ENCODE results near the gene PRPF6.

DNA sequence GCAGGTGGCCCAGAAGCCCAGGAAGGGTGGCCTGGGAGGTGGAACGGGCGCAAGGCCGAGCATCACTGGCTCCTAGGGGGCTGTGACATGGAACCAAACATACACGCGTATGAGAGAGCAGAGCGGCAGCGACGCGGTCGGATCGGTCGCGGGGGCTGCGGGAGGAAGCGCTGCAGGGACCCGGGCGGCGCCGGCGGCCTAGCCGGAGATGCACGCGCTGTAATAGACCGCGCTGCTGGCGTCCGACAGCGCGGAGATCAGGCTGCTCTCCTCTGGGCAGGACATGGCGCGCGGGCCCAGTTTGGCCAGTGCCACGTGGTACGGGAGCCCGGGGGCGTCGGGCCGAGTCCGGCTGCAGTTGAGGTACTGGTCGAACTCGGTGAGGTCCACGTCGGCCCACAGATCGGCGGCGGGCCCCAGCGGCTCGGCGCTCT lies 67.1 kb downstream of the PRPF6 start:
- TF ChIP-seq, protein P1, sequence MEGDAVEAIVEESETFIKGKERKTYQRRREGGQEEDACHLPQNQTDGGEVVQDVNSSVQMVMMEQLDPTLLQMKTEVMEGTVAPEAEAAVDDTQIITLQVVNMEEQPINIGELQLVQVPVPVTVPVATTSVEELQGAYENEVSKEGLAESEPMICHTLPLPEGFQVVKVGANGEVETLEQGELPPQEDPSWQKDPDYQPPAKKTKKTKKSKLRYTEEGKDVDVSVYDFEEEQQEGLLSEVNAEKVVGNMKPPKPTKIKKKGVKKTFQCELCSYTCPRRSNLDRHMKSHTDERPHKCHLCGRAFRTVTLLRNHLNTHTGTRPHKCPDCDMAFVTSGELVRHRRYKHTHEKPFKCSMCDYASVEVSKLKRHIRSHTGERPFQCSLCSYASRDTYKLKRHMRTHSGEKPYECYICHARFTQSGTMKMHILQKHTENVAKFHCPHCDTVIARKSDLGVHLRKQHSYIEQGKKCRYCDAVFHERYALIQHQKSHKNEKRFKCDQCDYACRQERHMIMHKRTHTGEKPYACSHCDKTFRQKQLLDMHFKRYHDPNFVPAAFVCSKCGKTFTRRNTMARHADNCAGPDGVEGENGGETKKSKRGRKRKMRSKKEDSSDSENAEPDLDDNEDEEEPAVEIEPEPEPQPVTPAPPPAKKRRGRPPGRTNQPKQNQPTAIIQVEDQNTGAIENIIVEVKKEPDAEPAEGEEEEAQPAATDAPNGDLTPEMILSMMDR (conservative IDR thresholded peaks at IDR 0.05 in 1 of 2, IDR thresholded peaks at IDR 0.05 in 1 of 2; ENCODE audit: extremely low read depth in 1 of 2, insufficient read depth in 1 of 2, low read depth in 1 of 2, low read length in 2 of 2) = no peak
- TF ChIP-seq EZH2 (IDR thresholded peaks at IDR 0.05; ENCODE audit: borderline replicate concordance, low read length) = peak; percentile 79

Measured in mammary epithelial cell (primary cell).